ENCODE data around the gene PNPLA7. TPM values are rescaled to one million over a fixed set of nuclear protein-coding genes. Genes with fewer than 3 reads are reported as not detected.
A peak's percentile ranks its signal among the peaks of the same experiment; 100 is the strongest.
"Not testable (repeated sequence)": the region's sequence is repeated elsewhere in the genome, so short reads cannot be mapped to it uniquely, and the experiment has no call there.

Gene PNPLA7
- total and polyA plus RNA-seq, 7 donors, result 1.2 to 22.3 (median 7.7) TPM

DNA sequence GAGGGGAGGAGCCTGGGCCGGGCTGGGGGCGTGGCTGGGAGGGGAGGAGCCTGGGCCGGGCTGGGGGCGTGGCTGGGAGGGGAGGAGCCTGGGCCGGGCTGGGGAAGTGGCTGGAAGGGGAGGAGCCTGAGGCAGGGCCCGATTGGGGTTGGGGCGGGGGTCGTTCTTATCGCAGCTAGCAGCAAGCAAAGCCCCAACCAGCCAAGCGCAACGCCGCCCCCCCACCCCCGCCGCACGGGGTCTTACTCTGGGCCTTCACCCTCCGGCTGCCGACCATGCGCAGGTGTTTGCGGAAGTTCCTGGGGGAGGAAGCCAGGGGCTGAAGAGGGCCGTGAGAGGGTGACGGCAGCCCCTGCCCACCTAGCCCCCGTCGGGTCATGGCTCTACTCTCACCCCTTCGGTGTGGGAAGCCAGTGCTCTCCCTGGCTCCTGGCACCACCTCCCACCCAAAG lies 96.0 kb downstream of the PNPLA7 start:
- H3K9me3 ChIP-seq, result no peaks in the 10 kb centered on the region
- intact Hi-C loops (cut with DNase I), result no loop called here
- 35 to 50% (median 44%) methylated on average over 10 to 23 of the region's 24 CpGs for WGBS, 3 donors
- DNase-seq (peak; percentile 68 to 81), ATAC-seq (peak; percentile 12 to 55 (median 28))
- no peak overlapping the region for H3K27ac ChIP-seq
- TF ChIP-seq, protein P1, sequence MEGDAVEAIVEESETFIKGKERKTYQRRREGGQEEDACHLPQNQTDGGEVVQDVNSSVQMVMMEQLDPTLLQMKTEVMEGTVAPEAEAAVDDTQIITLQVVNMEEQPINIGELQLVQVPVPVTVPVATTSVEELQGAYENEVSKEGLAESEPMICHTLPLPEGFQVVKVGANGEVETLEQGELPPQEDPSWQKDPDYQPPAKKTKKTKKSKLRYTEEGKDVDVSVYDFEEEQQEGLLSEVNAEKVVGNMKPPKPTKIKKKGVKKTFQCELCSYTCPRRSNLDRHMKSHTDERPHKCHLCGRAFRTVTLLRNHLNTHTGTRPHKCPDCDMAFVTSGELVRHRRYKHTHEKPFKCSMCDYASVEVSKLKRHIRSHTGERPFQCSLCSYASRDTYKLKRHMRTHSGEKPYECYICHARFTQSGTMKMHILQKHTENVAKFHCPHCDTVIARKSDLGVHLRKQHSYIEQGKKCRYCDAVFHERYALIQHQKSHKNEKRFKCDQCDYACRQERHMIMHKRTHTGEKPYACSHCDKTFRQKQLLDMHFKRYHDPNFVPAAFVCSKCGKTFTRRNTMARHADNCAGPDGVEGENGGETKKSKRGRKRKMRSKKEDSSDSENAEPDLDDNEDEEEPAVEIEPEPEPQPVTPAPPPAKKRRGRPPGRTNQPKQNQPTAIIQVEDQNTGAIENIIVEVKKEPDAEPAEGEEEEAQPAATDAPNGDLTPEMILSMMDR (IDR thresholded peaks at IDR 0.05), result no peak
- peak overlapping the region; percentile 55 for H3K4me3 ChIP-seq
- H3K36me3 ChIP-seq (ENCODE audit: insufficient read depth in 1 of 2, low read depth in 1 of 2), result peaks cover 0 to 42% of the 10 kb centered on the region in 2 donors
- no peaks in the 10 kb centered on the region for H3K27me3 ChIP-seq (ENCODE audit: insufficient read depth in 3 of 3, low read length in 2 of 3)
- peaks cover 5% of the 10 kb centered on the region for H3K4me1 ChIP-seq

DNA sequence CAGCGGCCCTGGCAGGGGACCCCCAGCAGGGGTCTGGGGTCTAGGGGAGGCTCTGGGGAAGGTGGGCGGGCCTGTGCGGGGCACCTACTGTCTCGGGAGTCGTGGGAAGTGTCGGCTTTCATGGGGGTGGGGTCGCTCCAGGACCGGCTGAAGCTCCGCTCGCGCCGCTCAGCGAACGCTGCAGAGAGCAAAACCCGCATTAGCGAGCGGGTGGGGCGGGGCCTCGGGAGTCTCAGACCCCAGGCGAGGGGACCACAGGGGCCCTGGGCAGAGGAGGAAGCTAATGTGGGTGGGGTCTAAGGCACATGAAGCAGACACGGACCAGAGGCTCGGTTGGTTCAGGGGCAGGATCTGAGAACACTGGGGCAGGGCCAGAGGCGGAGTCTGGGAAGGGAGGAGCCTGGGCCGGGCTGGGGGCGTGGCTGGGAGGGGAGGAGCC lies 96.5 kb downstream of the PNPLA7 start:
- peaks cover 0 to 47% of the 10 kb centered on the region in 2 donors for H3K36me3 ChIP-seq (ENCODE audit: insufficient read depth in 1 of 2, low read depth in 1 of 2)
- no peaks in the 10 kb centered on the region for H3K9me3 ChIP-seq
- DNase-seq (peak; percentile 73 to 87), ATAC-seq (peak; percentile 51 to 77 (median 68))
- intact Hi-C loops (cut with DNase I), result no loop called here
- 48 to 56% (median 50%) methylated on average over 23 to 25 of the region's 25 CpGs for WGBS, 3 donors
- TF ChIP-seq, protein P1 (IDR thresholded peaks at IDR 0.05), result no peak
- peaks cover 4% of the 10 kb centered on the region for H3K4me1 ChIP-seq
- no peaks in the 10 kb centered on the region for H3K27me3 ChIP-seq (ENCODE audit: insufficient read depth in 3 of 3, low read length in 2 of 3)
- no peak overlapping the region for H3K27ac ChIP-seq
- H3K4me3 ChIP-seq, result peak overlapping the region; percentile 24

DNA sequence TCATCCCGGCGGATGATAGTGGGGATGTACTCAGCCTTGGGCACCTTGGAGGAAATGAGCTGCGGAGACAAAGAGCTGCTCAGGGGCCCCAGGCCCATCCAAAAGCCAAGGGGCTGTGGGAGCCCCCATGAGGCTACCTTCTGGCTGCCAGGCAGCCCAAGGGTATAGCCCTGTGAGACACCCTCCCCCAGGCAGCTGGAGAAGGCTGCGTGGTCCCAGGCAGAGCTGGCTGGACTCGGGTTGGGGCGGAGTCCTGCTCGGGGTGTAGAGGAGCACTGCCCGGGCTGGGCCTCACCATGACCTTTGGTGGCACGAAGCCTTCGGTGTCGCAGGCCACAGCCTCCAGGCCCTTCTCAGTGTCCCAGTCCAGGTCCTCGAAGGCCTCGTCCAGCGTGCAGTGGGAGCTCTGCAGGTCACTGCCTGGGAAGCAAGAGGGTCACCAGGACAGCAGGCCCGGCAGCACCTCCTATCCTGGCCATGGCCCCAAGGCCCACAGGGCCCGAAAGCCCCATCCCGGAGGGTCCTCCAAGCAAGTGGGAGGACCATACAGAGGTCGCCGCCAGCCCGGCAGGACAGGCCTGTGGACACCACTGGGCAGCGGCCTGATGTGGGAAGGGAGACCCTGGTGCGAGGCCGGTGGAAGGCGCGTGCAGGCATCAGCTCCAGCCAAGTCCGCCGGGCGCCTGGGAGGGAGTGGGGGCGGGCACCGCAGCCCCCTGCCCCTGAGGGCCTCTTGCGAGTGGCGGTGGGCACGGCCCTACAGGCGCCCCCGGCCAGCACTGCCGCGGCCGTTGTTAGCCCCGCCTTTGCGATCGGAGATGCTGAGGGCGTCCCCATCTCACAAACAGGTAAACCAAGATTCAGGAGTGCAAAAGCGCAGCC lies 97.2 kb downstream of the PNPLA7 start:
- ATAC-seq, result peak in 1 of 4 donors; percentile 4
- intact Hi-C loops (cut with DNase I), result no loop called here
- WGBS, 3 donors, result 86 to 91% (median 89%) methylated on average over 31 to 43 of the region's 43 CpGs

DNA sequence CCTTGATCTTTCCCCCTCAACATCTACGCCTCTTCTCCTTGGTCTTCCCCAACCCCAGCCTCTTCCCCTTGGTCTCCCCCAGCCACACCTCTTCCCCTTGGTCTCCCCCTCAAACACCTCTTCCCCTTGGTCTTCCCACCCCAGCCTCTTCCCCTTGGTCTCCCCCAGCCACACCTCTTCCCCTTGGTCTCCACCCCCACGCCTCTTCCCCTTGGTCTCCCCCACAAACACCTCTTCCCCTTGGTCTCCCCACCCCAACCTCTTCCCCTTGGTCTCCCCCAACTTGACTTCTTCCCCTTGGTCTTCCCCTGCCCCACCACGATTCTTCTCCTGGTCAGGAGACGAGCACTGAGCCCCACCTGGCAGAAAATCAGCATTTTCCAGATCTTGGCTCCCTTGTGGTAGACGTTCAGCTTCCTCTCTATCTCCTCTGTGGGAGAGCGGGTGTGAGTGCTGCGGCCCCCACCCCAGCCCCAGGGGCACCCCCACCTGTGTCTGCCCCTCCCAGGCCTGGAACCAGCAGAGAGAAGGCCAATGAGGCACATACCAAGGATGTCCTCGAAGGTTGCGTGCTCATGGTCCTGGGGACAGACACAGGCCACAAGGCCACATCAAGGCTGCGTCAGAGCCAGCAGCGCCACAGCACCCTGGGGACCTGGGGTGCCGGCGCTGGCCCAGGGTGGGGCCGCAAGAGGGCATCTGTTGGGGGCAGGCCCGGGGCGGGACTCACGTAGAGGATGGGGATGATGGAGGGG lies 98.0 kb downstream of the PNPLA7 start:
- TF ChIP-seq, protein P1 (IDR thresholded peaks at IDR 0.05), result no peak
- Histone ChIP-seq H3K4me1 (no peaks in the 10 kb centered on the region), H3K4me3 (no peak overlapping the region), H3K27me3 (ENCODE audit: insufficient read depth in 3 of 3, low read length in 2 of 3) (no peaks in the 10 kb centered on the region), H3K36me3 (ENCODE audit: insufficient read depth in 1 of 2, low read depth in 1 of 2) (peaks cover 0 to 46% of the 10 kb centered on the region in 2 donors), H3K27ac (no peak overlapping the region), H3K9me3 (no peaks in the 10 kb centered on the region)
- WGBS, 3 donors, result 89 to 93% (median 92%) methylated on average over 17 of the region's 17 CpGs
- DNase-seq (peak; percentile 23 to 58), ATAC-seq (no peak)
- intact Hi-C loops (cut with DNase I), result no loop called here

More for the DNA sequence above, 97.2 kb downstream of the PNPLA7 start:
- H3K9me3 ChIP-seq, result no peaks in the 10 kb centered on the region
- H3K27ac ChIP-seq, result no peak overlapping the region
- H3K4me3 ChIP-seq, result peak overlapping the region; percentile 24
- H3K27me3 ChIP-seq (ENCODE audit: insufficient read depth in 3 of 3, low read length in 2 of 3), result no peaks in the 10 kb centered on the region
- TF ChIP-seq, protein P1 (IDR thresholded peaks at IDR 0.05), result no peak
- peaks cover 0 to 51% of the 10 kb centered on the region in 2 donors for H3K36me3 ChIP-seq (ENCODE audit: insufficient read depth in 1 of 2, low read depth in 1 of 2)
- peak; percentile 36 to 62 for DNase-seq
- no peaks in the 10 kb centered on the region for H3K4me1 ChIP-seq

DNA sequence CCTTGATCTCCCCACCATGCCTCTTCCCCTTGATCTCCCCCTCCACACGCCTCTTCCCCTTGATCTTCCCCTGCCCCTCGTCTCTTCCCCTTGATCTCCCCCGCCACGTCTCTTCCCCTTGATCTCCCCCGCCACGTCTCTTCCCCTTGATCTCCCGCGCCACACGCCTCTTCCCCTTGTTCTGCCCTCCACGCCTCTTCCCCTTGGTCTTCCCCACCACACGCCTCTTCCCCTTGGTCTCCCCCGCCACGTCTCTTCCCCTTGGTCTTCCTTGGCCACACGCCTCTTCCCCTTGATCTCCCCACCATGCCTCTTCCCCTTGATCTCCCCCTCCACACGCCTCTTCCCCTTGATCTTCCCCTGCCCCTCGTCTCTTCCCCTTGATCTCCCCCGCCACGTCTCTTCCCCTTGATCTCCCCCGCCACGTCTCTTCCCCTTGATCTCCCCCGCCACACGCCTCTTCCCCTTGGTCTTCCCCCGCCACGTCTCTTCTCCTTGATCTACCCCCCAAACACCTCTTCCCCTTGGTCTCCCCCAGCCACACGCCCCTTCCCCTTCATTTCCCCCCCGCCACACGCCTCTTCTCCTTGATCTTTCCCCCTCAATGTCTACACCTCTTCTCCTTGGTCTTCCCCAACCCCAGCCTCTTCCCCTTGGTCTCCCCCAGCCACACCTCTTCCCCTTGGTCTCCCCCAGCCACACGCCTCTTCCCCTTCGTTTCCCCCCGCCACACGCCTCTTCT lies 98.8 kb downstream of the PNPLA7 start:
- intact Hi-C loops (cut with DNase I); H3K27me3 ChIP-seq (ENCODE audit: insufficient read depth in 3 of 3, low read length in 2 of 3); H3K9me3 ChIP-seq; H3K27ac ChIP-seq; ATAC-seq; H3K4me1 ChIP-seq; H3K4me3 ChIP-seq: not testable (repeated sequence)
- peaks cover 0 to 38% of the 10 kb centered on the region in 2 donors for H3K36me3 ChIP-seq (ENCODE audit: insufficient read depth in 1 of 2, low read depth in 1 of 2)
- 86 to 97% (median 94%) methylated on average over 9 to 11 of the region's 31 CpGs for WGBS, 3 donors
- peak in 1 of 2 donors; percentile 21 for DNase-seq

DNA sequence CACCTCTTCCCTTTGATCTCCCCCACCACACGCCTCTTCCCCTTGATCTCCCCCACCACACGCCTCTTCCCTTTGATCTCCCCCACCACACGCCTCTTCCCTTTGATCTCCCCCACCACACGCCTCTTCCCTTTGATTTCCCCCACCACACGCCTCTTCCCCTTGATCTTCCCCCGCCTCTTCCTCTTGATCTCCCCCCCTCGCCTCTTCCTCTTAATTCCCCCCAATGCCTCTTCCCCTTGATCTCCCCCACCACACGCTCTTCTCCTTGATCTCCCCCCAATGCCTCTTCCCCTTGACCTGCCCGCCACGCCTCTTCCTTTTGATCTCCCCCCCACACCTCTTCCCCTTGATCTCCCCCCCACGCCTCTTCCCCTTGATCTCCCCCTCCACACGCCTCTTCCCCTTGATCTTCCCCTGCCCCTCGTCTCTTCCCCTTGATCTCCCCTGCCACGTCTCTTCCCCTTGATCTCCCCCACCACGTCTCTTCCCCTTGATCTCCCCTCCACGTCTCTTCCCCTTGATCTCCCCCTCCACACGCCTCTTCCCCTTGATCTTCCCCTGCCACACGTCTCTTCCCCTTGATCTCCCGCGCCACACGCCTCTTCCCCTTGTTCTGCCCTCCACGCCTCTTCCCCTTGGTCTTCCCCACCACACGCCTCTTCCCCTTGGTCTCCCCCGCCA lies 99.5 kb downstream of the PNPLA7 start:
- H3K4me3 ChIP-seq; H3K27ac ChIP-seq; ATAC-seq; H3K4me1 ChIP-seq; H3K9me3 ChIP-seq; H3K27me3 ChIP-seq (ENCODE audit: insufficient read depth in 3 of 3, low read length in 2 of 3); intact Hi-C loops (cut with DNase I): not testable (repeated sequence)
- WGBS, 3 donors, result 92 to 97% (median 93%) methylated on average over 21 to 22 of the region's 24 CpGs
- H3K36me3 ChIP-seq (ENCODE audit: insufficient read depth in 1 of 2, low read depth in 1 of 2), result peaks cover 0 to 31% of the 10 kb centered on the region in 2 donors
- DNase-seq, result peak; percentile 8 to 45

All from psoas muscle (tissue), 8 donors.